ENCODE measurements around the gene EPS8.

Gene EPS8

DNA sequence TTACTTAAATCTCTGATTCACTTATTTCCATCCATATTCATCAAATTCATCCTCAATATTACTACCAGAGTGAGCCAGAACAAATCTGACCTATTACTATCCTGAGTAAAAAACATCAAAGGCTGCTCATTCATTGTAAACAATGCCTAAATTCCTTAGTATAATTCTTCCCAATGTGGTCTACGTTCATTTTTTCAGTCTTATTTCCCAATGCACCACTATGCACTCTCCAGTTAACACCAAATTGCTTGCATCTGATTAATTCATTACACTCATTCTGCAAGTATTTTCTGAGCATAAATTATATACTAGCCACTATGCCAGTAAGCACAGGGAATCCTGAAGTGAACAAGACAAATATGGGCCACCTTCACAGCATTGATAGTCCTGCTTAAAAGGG is 110.0 kb downstream of the EPS8 start:
- TF ChIP-seq CTCF (IDR thresholded peaks at IDR 0.05; ENCODE audit: low read length) (no peak), EZH2phosphoT487 (IDR thresholded peaks at IDR 0.05; ENCODE audit: low read length) (no peak), EZH2 (optimal IDR thresholded peaks at IDR 0.05; ENCODE audit: low read depth, low read length) (no peak)
- Histone ChIP-seq H3K27ac (ENCODE audit: low read length) (no peak overlapping the region), H3K27me3 (replicated peaks; ENCODE audit: insufficient read depth, low read length) (no peaks in the 10 kb centered on the region), H3K4me2 (ENCODE audit: low read depth, low read length) (no peak overlapping the region), H3K9me2 (replicated peaks; ENCODE audit: insufficient read depth, low read length) (no peaks in the 10 kb centered on the region), H3K9ac (ENCODE audit: low read length) (no peak overlapping the region), H3F3A (ENCODE audit: insufficient read depth, low read length) (no peaks in the 10 kb centered on the region), H3K9me3 (replicated peaks; ENCODE audit: insufficient read depth, low read length) (no peaks in the 10 kb centered on the region), H3K4me3 (ENCODE audit: low read length) (no peak overlapping the region), H4K20me1 (ENCODE audit: insufficient read depth, low read length) (no peaks in the 10 kb centered on the region), H2AFZ (ENCODE audit: low read length) (no peak overlapping the region), H3K4me1 (ENCODE audit: low read length) (no peaks in the 10 kb centered on the region), H3K36me3 (replicated peaks; ENCODE audit: insufficient read depth, low read length) (no peaks in the 10 kb centered on the region), H3K79me2 (ENCODE audit: low read length) (no peaks in the 10 kb centered on the region)
- no peak for DNase-seq

GRCh38 chr12:15677726-15678201 is 111.4 kb downstream of the EPS8 start:
- H3F3A ChIP-seq (ENCODE audit: insufficient read depth, low read length): no peaks in the 10 kb centered on the region
- H4K20me1 ChIP-seq (ENCODE audit: insufficient read depth, low read length): no peaks in the 10 kb centered on the region
- no peaks in the 10 kb centered on the region for H3K27me3 ChIP-seq (replicated peaks; ENCODE audit: insufficient read depth, low read length)
- H3K4me3 ChIP-seq (ENCODE audit: low read length): no peak overlapping the region
- no peaks in the 10 kb centered on the region for H3K9me2 ChIP-seq (replicated peaks; ENCODE audit: insufficient read depth, low read length)
- H3K4me2 ChIP-seq (ENCODE audit: low read depth, low read length): no peak overlapping the region
- no peaks in the 10 kb centered on the region for H3K36me3 ChIP-seq (replicated peaks; ENCODE audit: insufficient read depth, low read length)
- no peak for DNase-seq
- no peak for TF ChIP-seq CTCF (IDR thresholded peaks at IDR 0.05; ENCODE audit: low read length)
- TF ChIP-seq EZH2phosphoT487 (IDR thresholded peaks at IDR 0.05; ENCODE audit: low read length): no peak
- TF ChIP-seq EZH2 (optimal IDR thresholded peaks at IDR 0.05; ENCODE audit: low read depth, low read length): no peak
- H3K79me2 ChIP-seq (ENCODE audit: low read length): no peaks in the 10 kb centered on the region
- H2AFZ ChIP-seq (ENCODE audit: low read length): no peak overlapping the region
- H3K9ac ChIP-seq (ENCODE audit: low read length): no peak overlapping the region
- no peaks in the 10 kb centered on the region for H3K9me3 ChIP-seq (replicated peaks; ENCODE audit: insufficient read depth, low read length)
- no peaks in the 10 kb centered on the region for H3K4me1 ChIP-seq (ENCODE audit: low read length)
- H3K27ac ChIP-seq (ENCODE audit: low read length): no peak overlapping the region

DNA sequence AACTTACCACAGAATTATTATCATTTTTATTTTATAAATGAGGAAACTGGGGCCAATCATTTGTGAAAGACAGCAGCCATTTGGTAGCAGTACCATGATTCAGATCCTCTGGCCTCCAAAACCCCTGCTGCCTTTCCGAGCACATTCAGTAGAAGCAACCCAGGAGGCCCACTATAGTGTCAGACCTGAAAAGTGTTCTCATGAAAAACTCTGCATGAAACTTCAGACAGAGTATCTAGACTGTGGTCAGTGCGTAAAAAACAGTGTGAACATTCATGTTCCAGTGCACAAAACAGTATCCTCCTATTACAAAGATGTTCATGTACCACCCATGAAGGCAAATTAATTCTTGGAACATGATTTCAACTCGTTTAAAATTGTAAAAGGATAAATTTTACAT is 112.0 kb downstream of the EPS8 start:
- no peak overlapping the region for H3K9ac ChIP-seq (ENCODE audit: low read length)
- H3K4me3 ChIP-seq (ENCODE audit: low read length): no peak overlapping the region
- no peaks in the 10 kb centered on the region for H3K36me3 ChIP-seq (replicated peaks; ENCODE audit: insufficient read depth, low read length)
- no peaks in the 10 kb centered on the region for H3K27me3 ChIP-seq (replicated peaks; ENCODE audit: insufficient read depth, low read length)
- no peaks in the 10 kb centered on the region for H4K20me1 ChIP-seq (ENCODE audit: insufficient read depth, low read length)
- H3K27ac ChIP-seq (ENCODE audit: low read length): no peak overlapping the region
- no peaks in the 10 kb centered on the region for H3K4me1 ChIP-seq (ENCODE audit: low read length)
- no peak for TF ChIP-seq EZH2phosphoT487 (IDR thresholded peaks at IDR 0.05; ENCODE audit: low read length)
- no peak for TF ChIP-seq EZH2 (optimal IDR thresholded peaks at IDR 0.05; ENCODE audit: low read depth, low read length)
- no peak for TF ChIP-seq CTCF (IDR thresholded peaks at IDR 0.05; ENCODE audit: low read length)
- no peaks in the 10 kb centered on the region for H3K9me3 ChIP-seq (replicated peaks; ENCODE audit: insufficient read depth, low read length)
- H2AFZ ChIP-seq (ENCODE audit: low read length): no peak overlapping the region
- no peak overlapping the region for H3K4me2 ChIP-seq (ENCODE audit: low read depth, low read length)
- no peaks in the 10 kb centered on the region for H3K9me2 ChIP-seq (replicated peaks; ENCODE audit: insufficient read depth, low read length)
- H3K79me2 ChIP-seq (ENCODE audit: low read length): no peaks in the 10 kb centered on the region
- DNase-seq: no peak
- H3F3A ChIP-seq (ENCODE audit: insufficient read depth, low read length): no peaks in the 10 kb centered on the region

Measured in MM.1S (cell line).